HCT116 (cell line): ENCODE results near the gene MAGEB2.
A peak's percentile ranks its signal among the peaks of the same experiment; 100 is the strongest.

Experiments used
- EGR1 ChIP-seq: IDR thresholded peaks from 2 replicates; pipeline ENCODE4 v1.6.1; 2012; ENCODE audit warnings: low read depth
- EZH2 ChIP-seq: fragments of 200-600 bp; sonication (generic); IDR thresholded peaks from 2 replicates; pipeline ENCODE4 v1.6.1; 2017; ENCODE audit warnings: antibody characterized with exemption, mixed run types
- EZH2phosphoT487 ChIP-seq: fragments of 200-600 bp; IDR thresholded peaks from 2 replicates; pipeline ENCODE4 v1.6.1; 2018; ENCODE audit warnings: antibody characterized with exemption, borderline replicate concordance
- POLR2A ChIP-seq: IDR thresholded peaks from 2 replicates; pipeline ENCODE4 v1.7.0; 2011; ENCODE audit warnings: borderline replicate concordance; ENCODE audit not compliant: insufficient read depth, insufficient read length; ENCODE audit errors: extremely low read depth
- POLR2AphosphoS5 ChIP-seq: IDR thresholded peaks from 2 replicates; pipeline ENCODE4 v1.6.1; 2011; ENCODE audit warnings: mild to moderate bottlenecking, low read depth, low read length, moderate library complexity
- SIN3A ChIP-seq: IDR thresholded peaks from 2 replicates; pipeline ENCODE4 v1.6.1; 2012; ENCODE audit warnings: low read depth
- TCF7L2 ChIP-seq: IDR thresholded peaks from 2 replicates; pipeline ENCODE4 v1.7.0; 2011; ENCODE audit warnings: borderline replicate concordance, inconsistent platforms; ENCODE audit not compliant: insufficient read depth, insufficient read length; ENCODE audit errors: extremely low read depth
- YY1 ChIP-seq: IDR thresholded peaks from 2 replicates; pipeline ENCODE4 v1.6.1; 2011; ENCODE audit warnings: low read length, low read depth, moderate library complexity, mild to moderate bottlenecking; ENCODE audit not compliant: insufficient replicate concordance; ENCODE audit errors: extremely low read depth
- TF ChIP-seq, protein P1 (sequence below), 3 experiments: fragments of 200-600 bp in 1 of 3; sonication (generic) in 1 of 3; IDR thresholded peaks in 2 of 3; conservative IDR thresholded peaks in 1 of 3; 2 replicates each; pipeline ENCODE4 v1.5.1; 2012 to 2017; ENCODE audit warnings: low read depth in 2 of 3, low read length in 2 of 3, antibody characterized with exemption in 1 of 3, borderline replicate concordance in 1 of 3, control low read depth in 1 of 3, mild to moderate bottlenecking in 1 of 3, mixed read lengths in 1 of 3, mixed run types in 1 of 3, moderate library complexity in 1 of 3; ENCODE audit not compliant: insufficient read depth in 1 of 3
- TF ChIP-seq, protein P2 (sequence below): IDR thresholded peaks from 2 replicates; pipeline ENCODE4 v1.6.1; 2012; ENCODE audit warnings: low read depth
- TF ChIP-seq, protein P3 (sequence below): IDR thresholded peaks from 2 replicates; pipeline ENCODE4 v1.6.1; 2012

DNA sequence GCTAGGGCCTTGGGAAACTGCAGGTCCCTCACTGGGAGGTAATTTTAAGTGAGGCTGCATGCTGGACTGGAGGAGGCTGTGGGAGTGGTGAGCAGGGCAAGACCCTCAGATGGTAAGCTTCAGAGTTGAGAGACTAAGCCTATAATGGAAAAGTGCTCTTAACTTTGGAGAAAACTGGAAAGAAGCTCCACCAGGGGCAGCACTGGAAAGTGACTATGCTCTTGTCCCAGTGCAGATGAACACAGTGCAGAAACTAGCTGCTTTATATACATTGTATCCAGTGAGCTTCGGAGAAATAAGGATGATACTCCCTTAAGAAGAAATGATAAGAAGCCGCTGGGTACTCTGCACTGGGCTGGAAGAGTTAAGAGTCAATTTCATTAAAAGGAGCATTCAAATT lies 3.2 kb upstream of the MAGEB2 start:
- TF ChIP-seq, protein P1, sequence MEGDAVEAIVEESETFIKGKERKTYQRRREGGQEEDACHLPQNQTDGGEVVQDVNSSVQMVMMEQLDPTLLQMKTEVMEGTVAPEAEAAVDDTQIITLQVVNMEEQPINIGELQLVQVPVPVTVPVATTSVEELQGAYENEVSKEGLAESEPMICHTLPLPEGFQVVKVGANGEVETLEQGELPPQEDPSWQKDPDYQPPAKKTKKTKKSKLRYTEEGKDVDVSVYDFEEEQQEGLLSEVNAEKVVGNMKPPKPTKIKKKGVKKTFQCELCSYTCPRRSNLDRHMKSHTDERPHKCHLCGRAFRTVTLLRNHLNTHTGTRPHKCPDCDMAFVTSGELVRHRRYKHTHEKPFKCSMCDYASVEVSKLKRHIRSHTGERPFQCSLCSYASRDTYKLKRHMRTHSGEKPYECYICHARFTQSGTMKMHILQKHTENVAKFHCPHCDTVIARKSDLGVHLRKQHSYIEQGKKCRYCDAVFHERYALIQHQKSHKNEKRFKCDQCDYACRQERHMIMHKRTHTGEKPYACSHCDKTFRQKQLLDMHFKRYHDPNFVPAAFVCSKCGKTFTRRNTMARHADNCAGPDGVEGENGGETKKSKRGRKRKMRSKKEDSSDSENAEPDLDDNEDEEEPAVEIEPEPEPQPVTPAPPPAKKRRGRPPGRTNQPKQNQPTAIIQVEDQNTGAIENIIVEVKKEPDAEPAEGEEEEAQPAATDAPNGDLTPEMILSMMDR (IDR thresholded peaks at IDR 0.05 in 2 of 3, conservative IDR thresholded peaks at IDR 0.05 in 1 of 3; ENCODE audit: borderline replicate concordance in 1 of 3, insufficient read depth in 1 of 3, low read depth in 2 of 3, low read length in 2 of 3) = peak in 1 of 3 experiments; percentile 16; a peak in 1 of 6 replicates
- TF ChIP-seq POLR2AphosphoS5 = no peak
- no peak for TF ChIP-seq POLR2A
- TF ChIP-seq SIN3A = no peak
- TF ChIP-seq, protein P2, sequence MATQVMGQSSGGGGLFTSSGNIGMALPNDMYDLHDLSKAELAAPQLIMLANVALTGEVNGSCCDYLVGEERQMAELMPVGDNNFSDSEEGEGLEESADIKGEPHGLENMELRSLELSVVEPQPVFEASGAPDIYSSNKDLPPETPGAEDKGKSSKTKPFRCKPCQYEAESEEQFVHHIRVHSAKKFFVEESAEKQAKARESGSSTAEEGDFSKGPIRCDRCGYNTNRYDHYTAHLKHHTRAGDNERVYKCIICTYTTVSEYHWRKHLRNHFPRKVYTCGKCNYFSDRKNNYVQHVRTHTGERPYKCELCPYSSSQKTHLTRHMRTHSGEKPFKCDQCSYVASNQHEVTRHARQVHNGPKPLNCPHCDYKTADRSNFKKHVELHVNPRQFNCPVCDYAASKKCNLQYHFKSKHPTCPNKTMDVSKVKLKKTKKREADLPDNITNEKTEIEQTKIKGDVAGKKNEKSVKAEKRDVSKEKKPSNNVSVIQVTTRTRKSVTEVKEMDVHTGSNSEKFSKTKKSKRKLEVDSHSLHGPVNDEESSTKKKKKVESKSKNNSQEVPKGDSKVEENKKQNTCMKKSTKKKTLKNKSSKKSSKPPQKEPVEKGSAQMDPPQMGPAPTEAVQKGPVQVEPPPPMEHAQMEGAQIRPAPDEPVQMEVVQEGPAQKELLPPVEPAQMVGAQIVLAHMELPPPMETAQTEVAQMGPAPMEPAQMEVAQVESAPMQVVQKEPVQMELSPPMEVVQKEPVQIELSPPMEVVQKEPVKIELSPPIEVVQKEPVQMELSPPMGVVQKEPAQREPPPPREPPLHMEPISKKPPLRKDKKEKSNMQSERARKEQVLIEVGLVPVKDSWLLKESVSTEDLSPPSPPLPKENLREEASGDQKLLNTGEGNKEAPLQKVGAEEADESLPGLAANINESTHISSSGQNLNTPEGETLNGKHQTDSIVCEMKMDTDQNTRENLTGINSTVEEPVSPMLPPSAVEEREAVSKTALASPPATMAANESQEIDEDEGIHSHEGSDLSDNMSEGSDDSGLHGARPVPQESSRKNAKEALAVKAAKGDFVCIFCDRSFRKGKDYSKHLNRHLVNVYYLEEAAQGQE = no peak
- TF ChIP-seq EGR1 = no peak
- TF ChIP-seq YY1 = no peak
- TF ChIP-seq EZH2phosphoT487 = no peak
- TF ChIP-seq, protein P3, sequence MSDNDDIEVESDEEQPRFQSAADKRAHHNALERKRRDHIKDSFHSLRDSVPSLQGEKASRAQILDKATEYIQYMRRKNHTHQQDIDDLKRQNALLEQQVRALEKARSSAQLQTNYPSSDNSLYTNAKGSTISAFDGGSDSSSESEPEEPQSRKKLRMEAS = no peak
- TF ChIP-seq TCF7L2 = no peak
- no peak for TF ChIP-seq EZH2
